ENCODE results near the gene SFMBT2. TPM values are rescaled to one million over a fixed set of nuclear protein-coding genes. Genes with fewer than 3 reads are reported as not detected.

SFMBT2 gene
- total RNA-seq, 2 donors from 2014 or later: 1.6 to 3.4 TPM

- DNase-seq (no peak), ATAC-seq (no peak)
- no peak overlapping the region for H3K4me3 ChIP-seq
- H3K9me3 ChIP-seq: no peaks in the 10 kb centered on the region
- no peaks in the 10 kb centered on the region for H3K4me1 ChIP-seq
- intact Hi-C loops (cut with DNase I): no loop called here
- no peaks in the 10 kb centered on the region for H3K36me3 ChIP-seq (replicated peaks in 1 of 2; ENCODE audit: insufficient read depth in 1 of 2, low read depth in 2 of 2)
- H3K27ac ChIP-seq: no peak overlapping the region
- WGBS, 2 donors: 62 to 75% methylated on average over 5 of the region's 5 CpGs
- TF ChIP-seq POLR2A (IDR thresholded peaks at IDR 0.05) (no peak), CTCF (IDR thresholded peaks at IDR 0.05) (no peak)
- no peaks in the 10 kb centered on the region for H3K27me3 ChIP-seq
Observed at GRCh38 chr10:7159517-7159916, 251.3 kb downstream of the SFMBT2 start.

GRCh38 chr10:7157091-7157490 is 253.7 kb downstream of the SFMBT2 start:
- Histone ChIP-seq H3K27me3 (no peaks in the 10 kb centered on the region), H3K9me3 (no peaks in the 10 kb centered on the region), H3K36me3 (replicated peaks in 1 of 2; ENCODE audit: insufficient read depth in 1 of 2, low read depth in 2 of 2) (no peaks in the 10 kb centered on the region), H3K4me1 (no peaks in the 10 kb centered on the region), H3K27ac (no peak overlapping the region), H3K4me3 (no peak overlapping the region)
- TF ChIP-seq CTCF (IDR thresholded peaks at IDR 0.05) (no peak), POLR2A (IDR thresholded peaks at IDR 0.05) (no peak)
- intact Hi-C loops (cut with DNase I): no loop called here
- ATAC-seq (no peak), DNase-seq (no peak)
- WGBS, 2 donors: 42 to 48% methylated on average over 2 of the region's 2 CpGs

DNA sequence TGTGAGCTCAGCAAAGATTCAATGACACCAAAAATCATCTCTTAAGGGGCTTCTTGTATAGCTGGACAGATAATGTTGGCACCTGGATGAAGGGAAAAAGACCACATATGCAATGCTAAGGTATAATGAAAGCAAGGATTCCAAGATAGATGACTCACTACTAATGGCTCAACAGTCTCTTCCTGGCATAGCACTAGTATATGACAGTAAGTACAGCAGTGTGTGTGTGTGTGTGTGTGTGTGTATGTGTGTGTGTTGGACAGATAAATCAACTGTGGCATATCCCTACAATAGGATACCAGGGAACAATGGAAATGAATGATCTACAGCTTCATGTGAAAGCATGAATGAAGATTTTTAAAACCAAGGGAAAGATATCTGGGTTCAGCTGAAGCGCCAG is 257.1 kb downstream of the SFMBT2 start:
- no peak for DNase-seq
- no peak for TF ChIP-seq POLR2A (IDR thresholded peaks at IDR 0.05)
- no peak for TF ChIP-seq CTCF (IDR thresholded peaks at IDR 0.05)
- 84 to 100% methylated on average over 1 of the region's 1 CpG for WGBS, 2 donors
- Histone ChIP-seq H3K4me1 (no peaks in the 10 kb centered on the region), H3K27me3 (no peaks in the 10 kb centered on the region), H3K36me3 (replicated peaks in 1 of 2; ENCODE audit: insufficient read depth in 1 of 2, low read depth in 2 of 2) (no peaks in the 10 kb centered on the region), H3K27ac (no peak overlapping the region), H3K9me3 (no peaks in the 10 kb centered on the region), H3K4me3 (no peak overlapping the region)
- intact Hi-C loops (cut with DNase I): no loop called here
- no peak for ATAC-seq

GRCh38 chr10:7152982-7153381 is 257.9 kb downstream of the SFMBT2 start:
- DNase-seq (no peak), ATAC-seq (no peak)
- 75 to 78% methylated on average over 3 of the region's 3 CpGs for WGBS, 2 donors

More at GRCh38 chr10:7152982-7153381, 257.9 kb downstream of the SFMBT2 start:
- no peak for TF ChIP-seq CTCF (IDR thresholded peaks at IDR 0.05)
- TF ChIP-seq POLR2A (IDR thresholded peaks at IDR 0.05): no peak
- Histone ChIP-seq H3K27me3 (no peaks in the 10 kb centered on the region), H3K4me1 (no peaks in the 10 kb centered on the region), H3K4me3 (no peak overlapping the region), H3K9me3 (no peaks in the 10 kb centered on the region), H3K27ac (no peak overlapping the region), H3K36me3 (replicated peaks in 1 of 2; ENCODE audit: insufficient read depth in 1 of 2, low read depth in 2 of 2) (no peaks in the 10 kb centered on the region)
- intact Hi-C loops (cut with DNase I): no loop called here

Measured in body of pancreas (tissue), 4 donors.